DMS 273 (cell line): ENCODE measurements around the gene AHSP.
"Not testable (repeated sequence)": the region's sequence is repeated elsewhere in the genome, so short reads cannot be mapped to it uniquely, and the experiment has no call there.

Experiments
- DNase-seq: peaks from one replicate; lab custom pipeline; 2025; ENCODE audit not compliant: unreplicated experiment; lab: John Stamatoyannopoulos, UW

AHSP gene

DNA sequence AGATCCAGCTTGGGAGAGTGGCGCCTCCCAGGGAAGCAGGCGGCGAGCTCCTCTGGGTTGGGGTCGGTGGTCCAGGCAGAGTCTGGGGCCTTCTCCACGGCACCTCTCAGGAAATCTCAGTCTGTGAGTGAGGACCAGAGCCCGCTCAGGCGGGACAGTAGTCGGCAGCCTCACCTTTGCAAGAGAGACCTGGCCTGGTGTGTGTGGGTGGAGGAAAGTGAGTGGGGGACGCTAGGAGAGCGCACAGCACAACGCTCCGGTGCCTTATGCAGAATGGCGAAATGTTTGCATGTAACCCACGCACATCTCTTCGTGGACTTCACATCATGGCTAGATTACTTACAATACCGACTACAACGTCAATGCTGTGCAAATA is 2.2 kb downstream of the AHSP start:
- no peak for DNase-seq

DNA sequence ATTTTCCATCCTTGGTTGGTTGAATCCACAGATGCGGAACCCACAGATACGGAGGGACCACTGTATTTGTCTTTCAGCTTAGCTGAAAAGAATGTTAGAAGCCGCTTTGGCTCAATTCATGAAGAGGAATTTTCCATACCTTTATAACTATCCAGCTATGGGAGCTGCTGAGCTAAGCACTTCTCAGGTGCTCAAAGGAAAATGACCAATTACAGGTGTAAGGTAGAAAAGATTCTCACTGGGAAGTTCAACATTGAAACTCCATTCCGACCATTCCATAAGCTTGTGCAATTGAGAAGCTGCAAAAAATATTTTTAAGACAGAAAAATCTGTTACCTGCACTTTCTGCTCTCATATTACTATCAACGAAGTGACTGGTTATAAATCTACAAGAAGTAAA is 2.7 kb downstream of the AHSP start:
- no peak for DNase-seq

DNA sequence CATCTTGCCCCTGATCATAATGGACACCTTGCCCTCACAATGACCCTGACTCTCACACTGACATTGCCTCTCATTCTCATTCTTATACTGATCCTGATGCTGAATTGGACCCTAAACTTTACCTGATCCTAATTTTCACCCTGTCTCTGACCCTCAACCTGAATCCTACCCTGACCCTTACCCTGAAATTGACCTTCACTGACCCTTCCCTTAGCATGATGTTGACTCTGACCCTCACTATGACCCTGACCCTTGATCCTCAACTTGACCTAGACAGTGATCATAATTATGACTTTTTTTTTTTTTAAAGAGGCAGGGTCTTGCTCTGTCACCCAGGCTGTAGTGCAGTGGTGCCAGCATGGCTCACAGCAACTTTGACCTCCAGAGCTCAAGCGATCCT is 3.4 kb downstream of the AHSP start:
- no peak for DNase-seq

DNA sequence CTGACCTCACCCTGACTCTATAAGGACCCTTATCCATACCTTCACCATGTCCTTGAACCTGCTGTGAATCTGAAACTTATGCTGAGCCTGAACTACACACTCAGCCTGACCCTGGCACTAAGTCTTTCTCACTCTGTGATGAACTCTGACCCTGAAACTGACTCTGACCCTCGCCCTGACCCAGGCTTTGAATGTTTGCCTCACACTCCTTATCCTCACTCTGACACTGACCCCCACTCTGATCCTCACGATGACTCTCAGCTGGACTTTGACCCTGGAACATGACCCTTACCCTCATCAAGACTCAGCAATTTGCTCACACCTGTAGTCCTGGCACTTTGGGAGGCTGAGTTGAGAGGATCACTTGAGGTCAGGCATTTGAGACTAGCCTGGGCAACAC is 4.4 kb downstream of the AHSP start:
- no peak for DNase-seq

DNA sequence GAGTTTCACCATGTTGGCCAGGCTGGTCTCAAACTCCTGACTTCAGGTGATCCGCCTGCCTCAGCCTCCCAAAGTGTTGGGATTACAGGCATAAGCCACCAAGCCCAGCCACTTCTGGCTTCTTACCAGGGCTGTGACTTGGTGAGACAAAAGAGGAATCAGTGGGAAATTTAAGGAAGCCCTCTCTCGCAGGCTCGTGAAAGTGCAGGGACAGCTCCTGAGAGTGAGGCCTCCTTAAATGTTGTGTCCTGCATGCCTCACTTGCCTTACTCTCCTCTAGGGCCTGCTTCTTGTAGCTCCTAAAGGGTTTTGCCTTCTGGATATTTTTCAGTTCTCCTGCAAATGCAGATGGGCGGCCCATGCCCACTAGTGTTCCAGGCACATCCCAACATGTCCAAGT is 5.2 kb downstream of the AHSP start:
- DNase-seq: no peak

DNA sequence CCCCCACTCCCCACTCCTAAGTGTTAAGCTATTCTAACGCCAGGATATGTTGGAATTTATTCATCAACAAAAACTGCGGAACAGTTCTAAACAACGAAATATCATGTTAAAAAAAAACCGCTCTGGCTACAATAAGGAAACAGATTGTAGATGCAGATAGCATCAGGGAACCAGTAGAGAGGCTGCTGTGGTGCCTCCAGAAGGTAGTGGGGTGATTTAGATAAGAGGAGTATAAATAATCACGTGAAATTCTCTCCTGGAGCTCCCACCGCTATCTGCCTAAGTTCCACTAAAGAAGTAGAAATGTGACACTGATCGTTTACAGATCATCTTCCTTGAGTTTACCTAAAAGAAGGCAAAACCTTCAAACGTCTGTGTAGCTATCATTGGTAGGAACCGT is 8.0 kb downstream of the AHSP start:
- DNase-seq: peak; percentile 57

DNA sequence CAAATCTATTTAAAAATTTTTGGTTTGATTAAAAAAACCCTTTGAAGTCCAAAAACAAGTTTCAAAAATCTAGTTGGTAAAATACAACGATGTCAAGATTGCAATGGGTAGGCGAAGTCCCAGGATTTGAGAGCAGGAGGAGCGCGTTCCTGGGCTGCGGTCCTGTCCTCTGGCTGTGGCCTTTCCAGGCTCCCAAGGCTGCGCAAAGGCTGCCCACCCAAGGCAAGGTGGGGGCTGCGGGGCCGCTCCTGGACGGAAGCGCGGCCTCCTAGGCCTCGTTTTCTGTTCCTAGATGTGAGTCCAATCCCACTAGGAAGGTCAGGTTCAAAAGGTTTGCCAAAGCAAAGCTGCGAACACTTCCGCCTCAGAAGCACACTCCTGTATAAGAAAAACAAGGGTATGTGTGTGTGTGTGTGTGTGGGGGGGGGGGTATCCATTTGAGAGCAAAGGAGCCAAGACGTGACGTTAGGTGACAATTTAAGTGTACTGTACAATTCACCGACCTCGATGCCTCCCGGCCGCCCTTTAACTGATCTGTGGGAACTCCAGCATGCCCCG is 9.2 kb downstream of the AHSP start:
- DNase-seq: no peak

DNA sequence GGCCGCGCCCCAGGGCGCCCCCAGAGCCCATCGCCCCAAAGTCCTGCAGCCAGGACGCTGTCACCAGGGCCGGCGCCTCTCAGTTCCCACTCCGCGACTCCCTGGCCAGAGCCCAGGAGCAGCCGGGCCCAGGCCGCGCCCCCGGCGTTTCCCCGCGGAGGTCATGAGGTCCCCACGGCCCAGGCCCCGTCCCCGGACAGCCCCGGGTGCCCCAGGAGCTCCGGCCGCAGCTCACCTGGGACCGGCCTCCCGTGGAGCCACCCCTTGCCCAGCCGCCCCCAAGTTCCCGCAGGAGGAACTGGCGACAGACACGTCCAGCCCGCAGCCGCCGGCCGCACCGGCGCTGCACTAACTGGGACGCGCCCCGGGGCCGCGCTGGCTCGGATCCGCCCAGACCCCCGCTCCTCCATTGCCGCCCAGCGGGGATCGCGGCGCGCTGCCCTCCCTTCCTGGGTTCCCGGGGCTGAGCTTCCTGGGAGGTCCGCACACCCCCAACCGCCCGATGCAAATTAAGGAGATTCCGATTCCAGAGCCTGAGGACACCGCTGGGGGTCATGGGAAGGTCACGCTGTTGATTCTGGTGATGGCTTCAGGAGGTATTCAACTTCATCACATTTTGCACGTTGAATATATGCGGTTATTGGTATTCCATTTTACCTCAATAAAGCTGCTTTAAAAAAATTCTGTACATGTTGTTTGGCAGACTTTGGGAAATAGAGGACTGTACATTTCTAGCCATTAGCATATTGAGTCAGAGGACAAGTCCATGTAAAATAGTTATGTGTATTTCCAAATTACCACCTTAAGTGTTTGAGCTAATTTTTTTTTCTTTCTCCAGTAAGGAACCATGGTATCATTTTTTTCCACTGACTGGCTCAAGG is 9.9 kb downstream of the AHSP start:
- peak; percentile 67 for DNase-seq

DNA sequence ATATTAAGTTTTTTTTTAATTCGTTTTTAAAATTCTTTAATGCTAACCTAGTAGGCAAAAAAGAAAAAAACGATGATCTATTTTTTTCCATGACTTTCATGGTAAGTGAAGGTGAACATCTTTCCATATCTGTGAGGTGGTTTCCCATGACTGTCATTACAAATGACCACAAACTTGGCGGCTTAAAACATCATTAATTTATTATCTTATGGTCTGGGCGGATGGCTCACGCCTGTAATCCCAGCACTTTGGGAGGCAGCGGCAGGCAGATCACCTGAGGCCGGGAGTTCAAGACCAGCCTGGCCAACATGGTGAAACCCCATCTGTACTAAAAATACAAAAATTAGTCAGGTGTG is 10.5 kb downstream of the AHSP start:
- not testable (repeated sequence) for DNase-seq

DNA sequence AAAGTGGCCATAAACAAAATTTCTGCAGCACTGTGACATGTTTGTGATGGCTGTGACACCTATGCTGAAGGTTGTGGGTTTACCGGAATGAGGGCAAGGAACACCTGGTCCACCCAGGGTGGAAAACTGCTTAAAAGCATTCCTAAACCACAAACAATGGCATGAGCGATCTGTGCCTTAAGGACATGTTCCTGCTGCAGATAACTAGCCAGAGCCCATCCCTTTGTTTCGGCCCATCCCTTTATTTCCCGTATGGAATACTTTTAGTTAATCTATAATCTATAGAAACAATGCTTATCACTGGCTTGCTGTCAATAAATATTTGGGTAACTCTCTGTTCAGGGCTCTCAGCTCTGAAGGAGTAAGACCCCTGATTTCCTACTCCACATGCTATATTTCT is 12.1 kb downstream of the AHSP start:
- DNase-seq: not testable (repeated sequence)

DNA sequence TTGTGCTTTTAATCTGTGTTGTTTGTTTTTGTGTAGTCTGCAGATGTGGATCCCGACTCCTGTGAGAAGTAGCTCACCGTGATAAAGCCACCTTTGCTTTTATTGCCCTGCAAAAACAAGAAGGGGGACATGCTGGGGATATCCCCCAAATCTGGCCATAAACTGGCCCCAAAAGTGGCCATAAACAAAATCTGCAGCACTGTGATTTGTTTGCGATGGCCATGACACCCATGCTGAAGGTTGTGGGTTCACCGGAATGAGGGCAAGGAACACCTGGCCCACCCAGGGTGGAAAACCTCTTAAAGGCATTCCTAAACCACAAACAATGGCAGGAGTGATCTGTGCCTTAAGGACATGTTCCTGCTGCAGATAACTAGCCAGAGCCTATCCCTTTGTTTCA is 15.1 kb downstream of the AHSP start:
- DNase-seq: no peak

DNA sequence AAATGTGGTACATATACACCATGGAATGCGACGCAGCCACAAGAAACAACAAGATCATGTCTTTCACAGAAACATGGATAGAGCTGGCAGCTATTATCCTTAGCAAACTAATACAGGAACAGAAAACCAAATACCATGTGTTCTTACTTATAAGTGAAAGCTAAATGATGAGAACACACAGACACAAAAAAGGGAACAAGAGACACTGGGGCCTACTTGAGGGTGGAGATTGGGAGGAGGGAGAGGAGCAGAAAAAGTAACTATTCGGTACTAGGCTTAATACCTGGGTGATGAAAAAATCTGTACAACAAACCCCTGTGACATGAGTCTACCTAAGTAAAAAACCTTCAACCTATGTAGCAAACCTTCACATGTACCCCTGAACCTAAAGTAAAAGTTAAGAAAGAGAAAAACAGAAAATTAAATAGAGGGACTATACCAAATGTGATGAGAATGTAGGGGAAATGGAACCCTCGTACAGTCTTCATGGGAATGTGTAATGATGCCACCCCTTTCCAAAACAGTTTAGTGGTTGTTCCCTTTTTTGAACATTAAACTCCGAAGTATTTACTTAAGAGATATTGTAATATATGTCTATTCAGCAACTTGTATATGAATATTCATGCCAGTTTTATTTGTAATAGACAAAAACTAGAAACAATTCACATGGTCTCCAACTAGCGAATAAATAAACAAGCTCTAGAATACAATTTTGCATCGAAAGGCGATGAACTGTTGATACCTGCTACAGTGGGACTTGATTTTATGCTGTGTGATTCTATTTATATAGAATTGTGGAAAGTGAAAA is 33.9 kb downstream of the AHSP start:
- DNase-seq: no peak

DNA sequence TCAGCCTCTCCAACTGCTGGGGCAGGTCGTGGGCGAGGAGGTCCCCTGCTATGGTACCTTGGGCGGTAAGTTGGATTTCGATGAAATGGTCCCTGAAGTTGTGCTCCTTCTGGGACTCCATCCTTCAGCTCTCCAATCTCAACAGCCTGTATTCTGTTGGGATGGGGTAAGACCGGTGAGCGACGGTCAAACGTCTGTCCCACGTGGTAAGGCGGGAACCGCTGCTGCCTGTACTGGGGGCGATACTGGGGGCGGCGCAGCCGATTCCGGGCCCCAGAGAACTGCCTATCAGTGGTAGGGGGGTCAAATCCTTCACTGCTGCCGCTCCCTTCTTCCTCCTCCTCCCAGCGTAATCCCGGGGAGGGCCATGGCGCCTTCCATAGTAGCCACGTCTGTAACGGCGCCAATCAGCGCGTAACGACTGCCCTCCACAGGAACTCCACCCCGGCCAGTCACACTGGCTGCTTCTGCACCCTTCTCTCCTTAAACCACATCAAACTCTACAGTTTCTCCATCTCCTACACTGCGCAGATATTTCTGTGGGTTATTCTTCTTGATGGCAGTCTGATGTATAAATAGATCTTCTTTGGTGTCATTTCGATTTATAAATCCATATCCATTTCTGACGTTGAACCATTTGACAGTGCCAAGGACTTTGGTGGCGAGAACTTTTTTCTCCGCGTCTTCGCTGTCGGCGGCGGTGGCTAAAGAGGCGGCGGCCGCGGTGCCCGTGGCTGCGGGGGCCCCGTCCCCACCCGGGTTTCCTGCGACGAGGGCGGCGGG is 41.1 kb downstream of the AHSP start:
- peak; percentile 25 for DNase-seq

DNA sequence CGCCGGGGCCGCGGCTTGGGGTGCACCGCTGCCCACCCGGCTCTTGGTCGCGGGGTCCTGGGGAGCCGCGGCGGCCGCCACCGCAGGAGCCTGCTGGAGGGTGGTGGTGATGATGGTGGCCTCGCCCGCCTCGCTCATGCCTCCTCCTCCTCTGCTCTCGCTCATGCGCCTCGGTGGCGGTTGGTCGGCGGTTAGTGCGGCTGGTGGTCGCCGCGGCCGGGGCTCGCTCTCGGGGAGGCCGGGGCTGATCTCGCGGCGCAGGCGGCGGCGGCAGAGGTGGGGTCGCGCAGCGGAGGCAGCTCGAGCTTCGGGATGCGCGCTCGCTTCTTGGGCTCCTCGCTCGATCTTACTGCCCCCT is 41.6 kb downstream of the AHSP start:
- no peak for DNase-seq

DNA sequence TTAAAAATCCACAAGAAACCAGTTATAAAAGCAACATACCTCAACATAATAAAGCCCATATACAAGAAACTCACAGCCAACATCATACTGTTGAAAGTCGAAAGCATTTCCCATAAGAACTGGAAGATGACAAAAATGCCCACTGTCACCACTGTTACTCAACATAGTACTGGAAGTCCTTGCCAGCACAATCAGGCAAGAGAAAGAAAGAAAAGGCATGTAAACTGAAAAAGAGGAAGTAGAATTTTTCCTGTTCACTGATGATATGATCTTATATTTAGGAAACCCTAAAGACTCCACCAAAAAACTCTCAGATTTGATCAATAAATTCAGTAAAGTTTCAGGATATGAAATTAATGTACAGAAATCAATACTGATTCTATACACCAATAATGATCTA is 45.1 kb downstream of the AHSP start:
- no peak for DNase-seq

DNA sequence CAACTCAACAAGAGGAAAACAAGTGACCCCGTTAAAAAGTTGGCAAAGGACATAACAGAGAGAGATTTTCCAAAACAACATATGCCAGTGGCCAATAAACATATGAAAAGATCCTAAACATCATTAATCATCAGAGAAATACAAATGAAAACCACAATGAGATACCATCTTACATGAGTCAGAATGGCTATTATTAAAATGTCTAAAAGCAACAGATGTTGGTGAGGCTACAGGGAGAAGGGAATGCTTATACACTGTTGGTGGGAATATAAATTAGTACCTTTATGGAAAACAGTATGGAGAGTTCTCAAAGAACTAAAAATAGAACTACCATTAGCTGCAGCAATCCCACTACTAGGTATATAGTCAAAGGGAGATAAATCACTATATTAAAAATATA is 46.5 kb downstream of the AHSP start:
- DNase-seq: peak; percentile 70

DNA sequence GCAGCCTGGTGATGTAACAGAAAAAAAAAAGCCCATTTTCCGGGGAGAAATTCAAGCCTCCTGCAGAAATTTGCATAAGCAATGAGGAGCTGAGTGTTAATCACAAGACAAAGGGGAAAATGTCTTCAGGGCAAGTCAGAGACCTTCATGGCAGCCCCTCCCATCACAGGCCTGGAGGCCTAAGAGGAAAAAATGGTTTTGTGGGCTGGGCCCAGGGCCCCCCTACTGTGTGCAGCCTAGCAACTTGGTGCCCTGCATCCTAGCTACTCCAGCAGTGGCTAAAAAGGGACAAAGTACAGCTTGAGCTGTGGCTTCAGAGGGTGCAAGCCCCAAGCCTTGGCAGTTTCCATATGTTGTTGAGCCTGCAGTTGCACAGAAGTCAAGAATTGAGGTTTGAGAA is 49.7 kb downstream of the AHSP start:
- DNase-seq: no peak
